ENCODE results near the gene CIT.

- no peak for TF ChIP-seq CTCF (IDR thresholded peaks at IDR 0.05; ENCODE audit: low read depth, low read length, missing input control)
- no peak for TF ChIP-seq TAF1 (conservative IDR thresholded peaks at IDR 0.05)
- no peak for TF ChIP-seq SP1 (IDR thresholded peaks at IDR 0.05)
- TF ChIP-seq GABPA (IDR thresholded peaks at IDR 0.05 in 1 of 2, conservative IDR thresholded peaks at IDR 0.05 in 1 of 2) = no peak
- TF ChIP-seq EGR1 (IDR thresholded peaks at IDR 0.05; ENCODE audit: low read depth in 2 of 2) = no peak
- no peak for TF ChIP-seq REST (IDR thresholded peaks at IDR 0.05)
- no peak for TF ChIP-seq HNF4A (conservative IDR thresholded peaks at IDR 0.05)
- no peak for TF ChIP-seq RAD21 (IDR thresholded peaks at IDR 0.05)
- no peak for TF ChIP-seq ZBTB33 (IDR thresholded peaks at IDR 0.05)
- TF ChIP-seq, protein P1, sequence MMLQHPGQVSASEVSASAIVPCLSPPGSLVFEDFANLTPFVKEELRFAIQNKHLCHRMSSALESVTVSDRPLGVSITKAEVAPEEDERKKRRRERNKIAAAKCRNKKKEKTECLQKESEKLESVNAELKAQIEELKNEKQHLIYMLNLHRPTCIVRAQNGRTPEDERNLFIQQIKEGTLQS (IDR thresholded peaks at IDR 0.05) = no peak
- TF ChIP-seq, protein P2, sequence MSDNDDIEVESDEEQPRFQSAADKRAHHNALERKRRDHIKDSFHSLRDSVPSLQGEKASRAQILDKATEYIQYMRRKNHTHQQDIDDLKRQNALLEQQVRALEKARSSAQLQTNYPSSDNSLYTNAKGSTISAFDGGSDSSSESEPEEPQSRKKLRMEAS (IDR thresholded peaks at IDR 0.05) = no peak
- TF ChIP-seq FOXA1 (IDR thresholded peaks at IDR 0.05) = no peak
These were observed 36.6 kb upstream of the CIT start for GRCh38 chr12:119913536-119914330.
